BLaER1 (cell line): Measurements from ENCODE around the gene AFF1.

ENCODE experiments used
- H3K27ac ChIP-seq: shearing (Covaris generic); formaldehyde crosslinking; 2 replicates; pipeline ENCODE4 v1.8.1; 2022
- H3K27me3 ChIP-seq: shearing (Covaris generic); formaldehyde crosslinking; 2 replicates; pipeline ENCODE4 v1.8.1; 2022
- H3K36me3 ChIP-seq: shearing (Covaris generic); formaldehyde crosslinking; 2 replicates; pipeline ENCODE4 v1.8.1; 2022
- H3K4me1 ChIP-seq: shearing (Covaris generic); formaldehyde crosslinking; 2 replicates; pipeline ENCODE4 v1.8.1; 2022
- H3K4me2 ChIP-seq: shearing (Covaris generic); formaldehyde crosslinking; 2 replicates; pipeline ENCODE4 v1.8.1; 2022
- H3K4me3 ChIP-seq: shearing (Covaris generic); formaldehyde crosslinking; 2 replicates; pipeline ENCODE4 v1.8.1; 2022
- H3K9ac ChIP-seq: shearing (Covaris generic); formaldehyde crosslinking; 2 replicates; pipeline ENCODE4 v1.8.1; 2022
- H3K9me3 ChIP-seq: shearing (Covaris generic); formaldehyde crosslinking; 2 replicates; pipeline ENCODE4 v1.8.1; 2022
- H4K20me1 ChIP-seq: shearing (Covaris generic); formaldehyde crosslinking; 2 replicates; pipeline ENCODE4 v1.8.1; 2022
- Cebpa-rat ChIP-seq: shearing (Covaris generic); IDR thresholded peaks from 2 replicates; pipeline ENCODE4 v1.8.1; 2022

AFF1 gene

DNA sequence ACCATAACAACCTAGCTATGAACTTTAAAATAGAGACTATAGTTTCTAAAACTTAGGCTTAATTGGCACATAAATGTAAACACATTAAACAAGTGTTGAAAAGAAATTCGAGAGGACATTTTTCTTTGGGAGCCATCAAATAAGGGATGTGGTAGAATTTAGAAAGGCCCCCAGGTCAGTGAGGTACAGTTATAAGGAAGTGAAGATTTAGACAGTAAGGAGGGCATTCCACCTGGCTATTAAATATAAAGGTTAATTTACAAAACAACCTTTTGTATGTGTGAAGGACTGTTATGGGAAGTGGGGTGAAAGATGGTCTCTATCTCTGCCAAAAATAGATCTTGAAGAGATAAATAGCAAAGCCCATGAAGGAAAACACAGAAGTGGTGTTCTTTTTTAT lies 83.9 kb downstream of the AFF1 start:
- Histone ChIP-seq H3K4me1 (peaks cover 83% of the 10 kb centered on the region), H3K27me3 (no peaks in the 10 kb centered on the region), H3K4me3 (0 out of 2 replicates have a peak overlapping the region, but pooled peaks have one; percentile 45), H4K20me1 (peaks cover 98% of the 10 kb centered on the region), H3K4me2 (peak overlapping the region; percentile 93), H3K27ac (peak overlapping the region; percentile 71), H3K36me3 (no peaks in the 10 kb centered on the region), H3K9ac (peak overlapping the region; percentile 68; the same call in 1 of the 2 replicates), H3K9me3 (no peaks in the 10 kb centered on the region)
- no peak for TF ChIP-seq Cebpa-rat

DNA sequence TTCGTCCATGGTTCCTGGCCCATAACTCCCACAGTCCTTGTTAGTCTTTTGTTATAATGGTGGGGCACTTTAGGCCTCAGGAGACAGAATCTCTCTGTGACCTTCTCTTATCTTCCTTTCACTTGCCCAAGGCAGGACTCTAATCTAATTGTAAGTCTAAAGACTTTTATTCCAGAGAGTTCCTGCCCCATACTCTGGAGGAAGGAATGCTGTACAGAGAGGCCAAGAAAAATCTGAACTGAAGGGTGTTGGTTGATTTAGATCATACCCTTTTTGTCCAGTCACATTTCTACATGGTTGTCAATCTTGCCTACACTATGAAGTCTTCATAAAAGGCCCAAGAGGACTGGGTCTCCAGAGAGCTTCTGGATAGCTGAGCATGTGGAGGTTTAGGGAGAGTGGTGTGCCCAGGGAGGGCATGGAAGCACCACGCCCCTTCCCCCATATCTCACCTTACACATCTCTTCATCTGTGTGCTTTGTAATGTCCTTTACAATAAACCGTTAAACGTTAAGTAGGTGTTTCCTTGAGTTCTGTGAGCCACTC lies 84.5 kb downstream of the AFF1 start:
- Histone ChIP-seq H4K20me1 (peaks cover 98% of the 10 kb centered on the region), H3K4me2 (peak overlapping the region; percentile 93), H3K27ac (peak overlapping the region; percentile 71), H3K9me3 (no peaks in the 10 kb centered on the region), H3K4me1 (peaks cover 79% of the 10 kb centered on the region), H3K27me3 (no peaks in the 10 kb centered on the region), H3K36me3 (no peaks in the 10 kb centered on the region), H3K9ac (peak overlapping the region; percentile 68), H3K4me3 (peak overlapping the region; percentile 45; the same call in 1 of the 2 replicates)
- TF ChIP-seq Cebpa-rat, result no peak

DNA sequence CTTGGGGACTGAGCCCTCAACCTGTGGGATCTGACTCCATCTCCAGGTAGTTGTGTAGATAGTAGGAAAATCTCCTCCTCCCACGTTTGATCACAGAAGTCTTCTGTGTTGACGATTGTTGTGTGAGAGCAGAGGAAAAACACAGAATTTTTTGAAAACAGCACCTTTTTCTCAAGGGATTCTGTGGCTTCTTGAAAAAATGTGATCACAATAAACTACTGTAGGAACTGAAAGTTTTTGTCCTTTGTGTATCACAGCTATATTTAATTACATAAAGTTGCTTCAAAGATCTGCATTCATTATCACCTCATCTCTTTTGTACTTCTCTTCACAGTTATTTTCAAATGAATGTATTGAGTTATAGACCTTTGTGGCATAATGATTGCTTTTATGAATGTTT lies 85.1 kb downstream of the AFF1 start:
- peak overlapping the region; percentile 45; the same call in 1 of the 2 replicates for H3K4me3 ChIP-seq
- no peaks in the 10 kb centered on the region for H3K27me3 ChIP-seq
- H3K4me1 ChIP-seq, result peaks cover 79% of the 10 kb centered on the region
- peaks cover 98% of the 10 kb centered on the region for H4K20me1 ChIP-seq
- H3K9ac ChIP-seq, result peak overlapping the region; percentile 68; the same call in 1 of the 2 replicates
- peak overlapping the region; percentile 93 for H3K4me2 ChIP-seq
- peak overlapping the region; percentile 71 for H3K27ac ChIP-seq
- H3K36me3 ChIP-seq, result no peaks in the 10 kb centered on the region
- no peak for TF ChIP-seq Cebpa-rat
- no peaks in the 10 kb centered on the region for H3K9me3 ChIP-seq

DNA sequence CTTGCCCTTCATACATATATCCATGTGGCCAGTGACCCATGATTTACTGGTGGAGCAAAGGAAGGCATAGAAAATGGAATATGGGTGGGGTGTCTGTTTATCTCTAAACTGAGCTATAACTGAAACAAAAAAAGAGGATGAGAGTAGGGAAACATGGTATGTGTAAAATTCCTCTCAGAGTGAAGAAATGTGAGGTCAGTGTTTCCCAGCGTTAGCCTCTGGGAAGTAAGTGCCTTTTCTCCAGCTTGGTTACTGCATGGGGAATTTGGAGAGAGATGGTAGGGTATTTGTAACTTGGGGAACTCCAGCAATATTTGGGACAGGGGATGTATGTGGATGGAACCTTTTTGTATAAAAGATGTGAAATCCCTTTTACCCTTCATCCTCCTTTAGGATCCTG lies 89.4 kb downstream of the AFF1 start:
- Histone ChIP-seq H3K36me3 (peaks cover 11% of the 10 kb centered on the region; the same call in 1 of the 2 replicates), H3K4me2 (no peak overlapping the region), H3K4me3 (no peak overlapping the region), H3K9me3 (no peaks in the 10 kb centered on the region), H3K4me1 (peaks cover 73% of the 10 kb centered on the region), H4K20me1 (peaks cover 98% of the 10 kb centered on the region), H3K9ac (no peak overlapping the region), H3K27me3 (no peaks in the 10 kb centered on the region), H3K27ac (no peak overlapping the region)
- no peak for TF ChIP-seq Cebpa-rat

DNA sequence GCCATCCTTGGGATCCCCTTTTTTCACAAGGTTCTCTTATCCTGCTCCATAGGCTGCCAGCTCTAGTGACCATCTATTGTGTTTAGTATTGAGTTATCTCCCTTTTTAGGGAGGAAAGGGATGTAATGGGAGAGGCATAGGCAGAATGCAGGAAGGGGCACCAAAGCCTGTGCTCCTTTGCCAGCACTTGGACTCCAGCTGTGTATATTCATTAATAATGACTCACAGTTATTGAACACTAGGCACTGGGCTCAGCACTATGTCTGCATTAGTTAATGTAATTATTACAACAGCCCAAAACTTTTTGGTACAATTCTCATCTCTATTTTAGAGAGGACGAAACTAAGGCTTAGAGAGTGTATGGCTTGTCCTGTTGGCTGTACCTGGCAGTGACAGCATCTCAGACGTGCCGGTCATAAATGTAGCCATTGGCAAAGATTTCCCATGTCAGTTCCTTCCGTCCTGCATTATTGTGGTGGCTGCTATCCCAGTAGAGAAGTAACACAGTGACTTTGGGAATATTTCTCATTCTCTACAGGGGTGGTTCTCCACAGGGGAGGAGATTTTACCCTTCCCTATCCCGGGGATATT lies 90.3 kb downstream of the AFF1 start:
- no peaks in the 10 kb centered on the region for H3K27me3 ChIP-seq
- no peak overlapping the region for H3K27ac ChIP-seq
- H3K4me1 ChIP-seq, result peaks cover 73% of the 10 kb centered on the region
- peak overlapping the region; percentile 64 for H3K4me2 ChIP-seq
- H3K9me3 ChIP-seq, result no peaks in the 10 kb centered on the region
- no peak for TF ChIP-seq Cebpa-rat
- peaks cover 98% of the 10 kb centered on the region for H4K20me1 ChIP-seq
- H3K36me3 ChIP-seq, result peaks cover 20% of the 10 kb centered on the region; the same call in 1 of the 2 replicates
- H3K9ac ChIP-seq, result no peak overlapping the region
- H3K4me3 ChIP-seq, result no peak overlapping the region

DNA sequence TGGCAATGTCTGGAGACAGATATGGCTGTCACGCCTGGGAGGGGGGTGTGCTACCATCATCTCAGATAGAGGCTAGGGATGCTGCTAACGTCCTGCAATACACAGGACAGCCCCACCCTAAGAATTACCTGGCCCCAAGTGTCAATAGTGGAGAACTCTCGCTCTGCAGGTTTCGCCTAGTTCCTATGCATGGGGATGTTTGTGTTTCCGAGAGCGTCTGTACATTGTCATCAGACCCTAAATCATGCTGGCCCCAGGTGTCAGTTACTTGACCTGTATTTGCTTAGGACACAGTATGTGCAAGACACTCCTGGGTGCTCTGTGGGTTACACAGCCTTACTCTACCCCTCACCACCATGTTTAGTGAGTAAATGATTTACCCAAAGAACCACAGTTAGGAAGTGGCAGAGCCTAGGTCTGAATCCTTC lies 90.8 kb downstream of the AFF1 start:
- Histone ChIP-seq H3K4me2 (peak overlapping the region; percentile 64), H3K9me3 (no peaks in the 10 kb centered on the region), H3K27ac (no peak overlapping the region), H3K4me1 (peaks cover 73% of the 10 kb centered on the region), H3K36me3 (peaks cover 20% of the 10 kb centered on the region; the same call in 1 of the 2 replicates), H4K20me1 (peaks cover 98% of the 10 kb centered on the region), H3K9ac (no peak overlapping the region), H3K4me3 (no peak overlapping the region), H3K27me3 (no peaks in the 10 kb centered on the region)
- no peak for TF ChIP-seq Cebpa-rat

DNA sequence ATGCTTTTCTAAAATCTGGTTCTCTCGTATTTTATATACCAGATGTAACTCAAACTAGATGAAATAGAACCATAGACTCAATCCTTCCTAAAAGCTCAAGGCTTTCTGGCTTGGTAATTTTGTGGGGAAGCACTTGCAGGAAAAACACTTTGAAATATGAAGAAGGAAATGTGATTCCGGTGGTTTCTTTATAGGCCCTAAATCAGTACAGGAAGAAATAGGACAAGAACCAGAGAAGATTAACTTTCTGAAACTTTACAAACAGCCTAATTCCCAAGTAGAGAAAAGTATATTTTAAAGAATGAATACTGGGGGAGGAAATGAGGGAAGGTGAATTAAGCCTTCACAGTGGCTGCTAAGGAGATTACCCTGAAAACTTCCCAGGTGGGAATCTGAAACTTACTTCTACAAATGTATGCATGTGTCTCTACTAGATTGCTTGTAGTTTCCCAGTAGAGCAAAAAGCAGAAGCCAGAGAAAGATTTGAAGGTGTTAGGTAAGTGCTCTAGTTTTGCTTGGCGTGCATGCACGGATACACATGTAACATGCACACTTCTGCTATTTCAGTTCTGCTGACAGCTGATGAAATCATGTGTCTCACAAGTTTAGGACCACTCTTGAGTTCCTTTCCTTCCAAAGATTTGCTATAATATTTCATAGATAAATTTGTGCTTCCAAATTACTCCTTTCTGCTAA lies 92.1 kb downstream of the AFF1 start:
- Histone ChIP-seq H3K4me2 (peak overlapping the region; percentile 64), H3K27me3 (no peaks in the 10 kb centered on the region), H3K4me1 (peaks cover 73% of the 10 kb centered on the region), H3K9me3 (no peaks in the 10 kb centered on the region), H4K20me1 (peaks cover 98% of the 10 kb centered on the region), H3K27ac (0 out of 2 replicates have a peak overlapping the region, but pooled peaks have one; percentile 16), H3K9ac (no peak overlapping the region), H3K36me3 (peaks cover 20% of the 10 kb centered on the region; the same call in 1 of the 2 replicates), H3K4me3 (no peak overlapping the region)
- TF ChIP-seq Cebpa-rat, result no peak

DNA sequence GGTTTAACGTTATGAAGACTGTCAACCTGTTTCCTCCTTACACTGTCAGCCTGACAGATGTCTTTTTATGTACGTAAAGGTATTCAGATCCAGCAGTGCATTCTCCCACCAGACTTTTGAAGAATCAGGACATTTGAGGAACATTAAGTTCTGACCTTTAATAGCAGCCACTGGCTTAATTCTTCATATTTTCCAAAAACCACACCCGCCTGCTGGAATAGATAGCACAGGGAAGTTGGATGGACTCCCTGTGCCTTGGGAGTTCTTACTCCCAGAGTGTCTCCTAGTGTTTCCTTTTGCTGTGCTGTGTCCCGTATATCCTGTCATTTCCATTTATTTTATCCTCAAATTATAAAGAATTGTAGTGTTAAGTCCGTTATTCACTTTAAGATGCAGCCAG lies 94.5 kb downstream of the AFF1 start:
- peaks cover 91% of the 10 kb centered on the region for H3K4me1 ChIP-seq
- no peak overlapping the region for H3K4me3 ChIP-seq
- peaks cover 100% of the 10 kb centered on the region for H4K20me1 ChIP-seq
- no peaks in the 10 kb centered on the region for H3K9me3 ChIP-seq
- no peak overlapping the region for H3K9ac ChIP-seq
- H3K36me3 ChIP-seq, result peaks cover 25% of the 10 kb centered on the region
- TF ChIP-seq Cebpa-rat, result no peak
- no peaks in the 10 kb centered on the region for H3K27me3 ChIP-seq
- H3K27ac ChIP-seq, result no peak overlapping the region
- H3K4me2 ChIP-seq, result no peak overlapping the region

DNA sequence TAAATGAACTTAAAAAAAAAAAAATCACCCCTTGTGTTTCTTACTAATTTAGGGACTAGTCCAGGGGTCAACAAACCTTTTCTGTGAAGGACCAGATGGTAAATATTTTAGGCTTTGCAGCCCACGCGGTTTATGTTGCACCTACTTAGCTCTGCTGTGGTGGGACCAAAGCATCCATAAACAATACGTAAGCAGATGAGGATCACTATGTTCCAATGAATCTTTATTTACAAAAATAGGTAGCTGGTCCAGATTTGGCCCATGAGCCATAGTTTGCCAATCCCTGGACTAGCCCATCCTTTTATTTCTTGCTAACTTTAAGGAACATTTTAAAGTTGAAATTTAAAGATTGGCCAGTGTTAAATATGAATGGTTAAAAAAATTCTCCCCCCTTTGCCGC lies 95.3 kb downstream of the AFF1 start:
- peaks cover 28% of the 10 kb centered on the region for H3K36me3 ChIP-seq
- H3K9ac ChIP-seq, result no peak overlapping the region
- peaks cover 100% of the 10 kb centered on the region for H4K20me1 ChIP-seq
- H3K9me3 ChIP-seq, result no peaks in the 10 kb centered on the region
- TF ChIP-seq Cebpa-rat, result no peak
- H3K4me3 ChIP-seq, result no peak overlapping the region
- H3K4me1 ChIP-seq, result peaks cover 91% of the 10 kb centered on the region
- H3K27me3 ChIP-seq, result no peaks in the 10 kb centered on the region
- H3K27ac ChIP-seq, result no peak overlapping the region
- H3K4me2 ChIP-seq, result peak overlapping the region; percentile 6; the same call in 1 of the 2 replicates
